Loucy (cell line): Measurements from ENCODE around the gene LAMB1.

Experiments
- H2AFZ ChIP-seq: fragments of 200-600 bp; sonication (generic); 2 replicates; pipeline ENCODE4 v1.6.0; 2016; ENCODE audit warnings: antibody characterized with exemption, mild to moderate bottlenecking, low read length, moderate library complexity
- H3F3A ChIP-seq: fragments of 200-600 bp; 2 replicates; pipeline ENCODE4 v1.6.0; 2016; ENCODE audit warnings: antibody characterized with exemption, low read depth, mild to moderate bottlenecking
- H3K27me3 ChIP-seq: fragments of 200-600 bp; sonication (generic); 2 replicates; pipeline ENCODE4 v1.6.1; 2014; ENCODE audit warnings: low read length, mild to moderate bottlenecking; ENCODE audit not compliant: insufficient read depth, poor library complexity, severe bottlenecking
- H3K36me3 ChIP-seq: fragments of 200-600 bp; sonication (generic); 2 replicates; pipeline ENCODE4 v1.6.1; 2016; ENCODE audit warnings: low read length; ENCODE audit not compliant: insufficient read depth
- H3K4me1 ChIP-seq: fragments of 200-600 bp; sonication (generic); 2 replicates; pipeline ENCODE4 v1.5.1; 2014; ENCODE audit warnings: low read length, mild to moderate bottlenecking; ENCODE audit not compliant: insufficient read depth, poor library complexity, severe bottlenecking
- H3K4me2 ChIP-seq: fragments of 200-600 bp; sonication (generic); 2 replicates; pipeline ENCODE4 v1.6.0; 2014; ENCODE audit warnings: antibody characterized with exemption, low read length, low read depth, mild to moderate bottlenecking; ENCODE audit not compliant: poor library complexity, severe bottlenecking
- H3K4me3 ChIP-seq: fragments of 200-600 bp; sonication (generic); 2 replicates; pipeline ENCODE4 v1.5.1; 2014; ENCODE audit warnings: low read length, mild to moderate bottlenecking, mixed read lengths; ENCODE audit not compliant: poor library complexity, severe bottlenecking
- H3K79me2 ChIP-seq: fragments of 200-600 bp; sonication (generic); 2 replicates; pipeline ENCODE4 v1.6.1; 2014; ENCODE audit warnings: low read length; ENCODE audit not compliant: insufficient read depth
- H3K9ac ChIP-seq: fragments of 200-600 bp; sonication (generic); 2 replicates; pipeline ENCODE4 v1.6.0; 2014; ENCODE audit warnings: mild to moderate bottlenecking, low read depth, low read length, moderate library complexity; ENCODE audit not compliant: poor library complexity, severe bottlenecking
- H3K9me2 ChIP-seq: fragments of 200-600 bp; sonication (generic); replicated peaks from 2 replicates; pipeline ENCODE4 v1.6.1; 2016; ENCODE audit warnings: low read depth, low read length, mixed read lengths
- H3K9me3 ChIP-seq: fragments of 200-600 bp; sonication (generic); 2 replicates; pipeline ENCODE4 v1.6.1; 2014; ENCODE audit warnings: mild to moderate bottlenecking, antibody characterized with exemption, low read length, low read depth; ENCODE audit not compliant: insufficient read depth
- H4K20me1 ChIP-seq: fragments of 200-600 bp; sonication (generic); 2 replicates; pipeline ENCODE4 v1.6.0; 2014; ENCODE audit warnings: antibody characterized with exemption, low read length, mild to moderate bottlenecking; ENCODE audit not compliant: insufficient read depth, poor library complexity, severe bottlenecking
- EZH2phosphoT487 ChIP-seq: fragments of 200-600 bp; IDR thresholded peaks from 2 replicates; pipeline ENCODE4 v1.6.1; 2018; ENCODE audit warnings: antibody characterized with exemption, mild to moderate bottlenecking, moderate library complexity, borderline replicate concordance
- TF ChIP-seq, protein P1 (sequence below): fragments of 200-600 bp; sonication (generic); conservative IDR thresholded peaks from 2 replicates; pipeline ENCODE4 v1.5.1; 2014; ENCODE audit warnings: mild to moderate bottlenecking, antibody characterized with exemption, low read length

LAMB1 gene

DNA sequence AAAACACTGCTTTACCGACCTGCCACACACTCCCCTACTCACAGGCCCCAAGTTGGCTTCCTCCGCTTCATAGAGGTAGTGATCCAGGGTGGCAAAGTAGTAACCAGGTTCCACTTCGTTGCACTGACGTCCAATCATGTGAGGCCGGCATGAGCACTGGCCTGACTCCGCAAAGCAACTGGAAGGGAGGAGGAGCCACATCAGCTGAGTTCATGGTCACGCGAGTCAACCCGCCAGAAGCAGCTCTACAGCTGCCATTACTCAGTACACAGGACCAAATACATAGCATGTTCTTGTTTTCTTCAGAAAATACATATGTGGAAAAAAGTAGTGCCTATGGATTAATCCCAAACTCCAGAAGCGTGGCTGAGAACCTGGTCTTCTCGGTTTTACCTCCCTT lies 38.5 kb downstream of the LAMB1 start:
- no peaks in the 10 kb centered on the region for H3K36me3 ChIP-seq
- H3K27me3 ChIP-seq = no peaks in the 10 kb centered on the region
- no peaks in the 10 kb centered on the region for H3K4me1 ChIP-seq
- no peak overlapping the region for H3K4me3 ChIP-seq
- no peak overlapping the region for H3K9ac ChIP-seq
- H4K20me1 ChIP-seq = no peaks in the 10 kb centered on the region
- H3K9me2 ChIP-seq = no peaks in the 10 kb centered on the region
- H3K79me2 ChIP-seq = no peaks in the 10 kb centered on the region
- no peak for TF ChIP-seq EZH2phosphoT487
- TF ChIP-seq, protein P1, sequence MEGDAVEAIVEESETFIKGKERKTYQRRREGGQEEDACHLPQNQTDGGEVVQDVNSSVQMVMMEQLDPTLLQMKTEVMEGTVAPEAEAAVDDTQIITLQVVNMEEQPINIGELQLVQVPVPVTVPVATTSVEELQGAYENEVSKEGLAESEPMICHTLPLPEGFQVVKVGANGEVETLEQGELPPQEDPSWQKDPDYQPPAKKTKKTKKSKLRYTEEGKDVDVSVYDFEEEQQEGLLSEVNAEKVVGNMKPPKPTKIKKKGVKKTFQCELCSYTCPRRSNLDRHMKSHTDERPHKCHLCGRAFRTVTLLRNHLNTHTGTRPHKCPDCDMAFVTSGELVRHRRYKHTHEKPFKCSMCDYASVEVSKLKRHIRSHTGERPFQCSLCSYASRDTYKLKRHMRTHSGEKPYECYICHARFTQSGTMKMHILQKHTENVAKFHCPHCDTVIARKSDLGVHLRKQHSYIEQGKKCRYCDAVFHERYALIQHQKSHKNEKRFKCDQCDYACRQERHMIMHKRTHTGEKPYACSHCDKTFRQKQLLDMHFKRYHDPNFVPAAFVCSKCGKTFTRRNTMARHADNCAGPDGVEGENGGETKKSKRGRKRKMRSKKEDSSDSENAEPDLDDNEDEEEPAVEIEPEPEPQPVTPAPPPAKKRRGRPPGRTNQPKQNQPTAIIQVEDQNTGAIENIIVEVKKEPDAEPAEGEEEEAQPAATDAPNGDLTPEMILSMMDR = no peak
- no peak overlapping the region for H3K4me2 ChIP-seq
- no peaks in the 10 kb centered on the region for H3K9me3 ChIP-seq
- no peaks in the 10 kb centered on the region for H3F3A ChIP-seq
- H2AFZ ChIP-seq = no peak overlapping the region

DNA sequence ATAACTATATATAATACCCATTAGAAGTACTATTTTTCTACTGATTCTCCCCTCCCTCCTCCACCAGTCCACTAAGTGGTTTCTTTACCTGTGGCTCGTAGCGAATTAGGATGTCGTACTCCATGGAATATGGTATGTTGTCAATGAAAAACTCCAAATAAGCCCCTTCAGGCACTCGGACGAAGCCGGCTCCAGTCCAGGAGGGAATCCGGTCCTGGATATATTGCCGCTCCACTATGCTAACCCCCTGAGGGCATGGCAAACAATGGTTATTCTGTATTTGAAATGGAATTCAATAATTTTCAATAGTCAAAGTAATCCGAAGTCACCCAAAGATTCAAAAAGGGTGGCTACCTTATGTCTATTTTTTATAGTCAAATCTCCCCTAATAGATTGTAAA lies 40.1 kb downstream of the LAMB1 start:
- Histone ChIP-seq H4K20me1 (no peaks in the 10 kb centered on the region), H3K9me3 (no peaks in the 10 kb centered on the region), H2AFZ (no peak overlapping the region), H3K9ac (no peak overlapping the region), H3F3A (no peaks in the 10 kb centered on the region), H3K4me3 (no peak overlapping the region), H3K4me1 (no peaks in the 10 kb centered on the region), H3K79me2 (no peaks in the 10 kb centered on the region), H3K9me2 (no peaks in the 10 kb centered on the region), H3K27me3 (no peaks in the 10 kb centered on the region), H3K36me3 (no peaks in the 10 kb centered on the region), H3K4me2 (no peak overlapping the region)
- TF ChIP-seq, protein P1 = no peak
- no peak for TF ChIP-seq EZH2phosphoT487

DNA sequence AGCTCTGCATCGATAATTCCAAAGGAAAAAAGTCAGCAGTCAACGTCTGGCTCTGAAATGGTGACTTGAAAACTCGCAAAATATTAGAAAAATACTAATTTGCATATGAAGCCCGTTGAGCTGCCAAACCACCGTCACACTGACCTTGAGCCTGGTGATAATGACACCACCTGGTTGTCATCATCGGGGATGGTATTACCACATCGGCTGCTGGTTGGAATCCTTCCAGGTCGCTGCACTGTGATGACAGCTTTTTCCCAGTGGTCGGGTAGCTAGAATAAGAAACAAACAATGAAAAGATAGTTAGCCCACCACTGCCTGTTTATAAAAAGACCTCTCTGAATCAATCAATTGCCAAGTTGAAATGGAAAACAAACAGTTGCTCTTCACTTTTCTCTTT lies 41.6 kb downstream of the LAMB1 start:
- H3K36me3 ChIP-seq = no peaks in the 10 kb centered on the region
- H3K27me3 ChIP-seq = no peaks in the 10 kb centered on the region
- H3K9me3 ChIP-seq = no peaks in the 10 kb centered on the region
- H2AFZ ChIP-seq = no peak overlapping the region
- no peaks in the 10 kb centered on the region for H3K79me2 ChIP-seq
- H3K9ac ChIP-seq = no peak overlapping the region
- H3K9me2 ChIP-seq = no peaks in the 10 kb centered on the region
- H3K4me3 ChIP-seq = no peak overlapping the region
- H3K4me2 ChIP-seq = no peak overlapping the region
- H4K20me1 ChIP-seq = no peaks in the 10 kb centered on the region
- no peaks in the 10 kb centered on the region for H3K4me1 ChIP-seq
- no peaks in the 10 kb centered on the region for H3F3A ChIP-seq
- no peak for TF ChIP-seq EZH2phosphoT487
- TF ChIP-seq, protein P1 = no peak
